HepG2 (cell line): ENCODE data around the gene PGC. TPM values are rescaled to one million over a fixed set of nuclear protein-coding genes. Genes with fewer than 3 reads are reported as not detected.

Source experiments
- FOXA3 ChIP-seq: IDR thresholded peaks from 2 replicates; pipeline ENCODE4 v1.6.1; 2016; ENCODE audit warnings: missing genetic modification reagents, missing compliant biosample characterization
- GLI4 ChIP-seq: sonication (generic); formaldehyde crosslinking; IDR thresholded peaks from 2 replicates; pipeline ENCODE4 v1.5.1; 2020; ENCODE audit warnings: missing genetic modification reagents, mild to moderate bottlenecking, moderate library complexity, borderline replicate concordance
- HNRNPL ChIP-seq: fragments of 200-400 bp; formaldehyde crosslinking; IDR thresholded peaks from 2 replicates; pipeline ENCODE4 v1.6.1; 2017; ENCODE audit warnings: mild to moderate bottlenecking, low read depth, low read length
- HOXA9 ChIP-seq: sonication (generic); formaldehyde crosslinking; IDR thresholded peaks from 2 replicates; pipeline ENCODE4 v1.8.1; 2022; ENCODE audit warnings: missing genetic modification reagents, mild to moderate bottlenecking, moderate library complexity, borderline replicate concordance
- MAFG ChIP-seq: sonication (generic); formaldehyde crosslinking; IDR thresholded peaks from 2 replicates; pipeline ENCODE4 v1.5.1; 2020; ENCODE audit warnings: mild to moderate bottlenecking, missing genetic modification reagents
- PRDM10 ChIP-seq: sonication (generic); formaldehyde crosslinking; IDR thresholded peaks from 2 replicates; pipeline ENCODE4 v1.4.0; 2020; ENCODE audit warnings: low read depth, missing genetic modification reagents
- RAD21 ChIP-seq: fragments of 450-650 bp; formaldehyde crosslinking; IDR thresholded peaks from 2 replicates; pipeline ENCODE4 v1.5.0; 2020; ENCODE audit warnings: mild to moderate bottlenecking
- RBFOX2 ChIP-seq: fragments of 200-400 bp; formaldehyde crosslinking; IDR thresholded peaks from 2 replicates; pipeline ENCODE4 v1.6.1; 2017; ENCODE audit warnings: low read depth, mild to moderate bottlenecking, low read length
- RFX3 ChIP-seq: IDR thresholded peaks from 2 replicates; pipeline ENCODE4 v1.6.1; 2016; ENCODE audit warnings: missing biosample characterization, missing genetic modification reagents
- SOX13 ChIP-seq, 3 experiments: fragments of 450-650 bp in 1 of 3; sonication (generic) in 1 of 3; formaldehyde crosslinking in 1 of 3; IDR thresholded peaks in 2 of 3; conservative IDR thresholded peaks in 1 of 3; 2 replicates each; pipeline versions ENCODE4 v1.5.0 to v1.6.1; 2016 to 2020; ENCODE audit warnings: antibody characterized with exemption in 1 of 3, mild to moderate bottlenecking in 1 of 3, missing compliant biosample characterization in 1 of 3, missing genetic modification reagents in 1 of 3, moderate library complexity in 1 of 3
- STAT6 ChIP-seq: sonication (generic); formaldehyde crosslinking; IDR thresholded peaks from 2 replicates; pipeline ENCODE4 v1.4.0; 2020; ENCODE audit warnings: missing genetic modification reagents, mild to moderate bottlenecking, borderline replicate concordance
- ZNF17 ChIP-seq: sonication (generic); formaldehyde crosslinking; IDR thresholded peaks from 2 replicates; pipeline ENCODE4 v1.5.0; 2020; ENCODE audit warnings: mild to moderate bottlenecking, missing genetic modification reagents
- ZNF274 ChIP-seq: sonication (generic); formaldehyde crosslinking; IDR thresholded peaks from 2 replicates; pipeline ENCODE4 v1.5.1; 2020; ENCODE audit warnings: mild to moderate bottlenecking, missing genetic modification reagents
- ZNF562 ChIP-seq: sonication (generic); formaldehyde crosslinking; IDR thresholded peaks from 2 replicates; pipeline ENCODE4 v1.8.0; 2022; ENCODE audit warnings: missing genetic modification reagents, borderline replicate concordance
- ZNF776 ChIP-seq: sonication (generic); formaldehyde crosslinking; IDR thresholded peaks from 2 replicates; pipeline ENCODE4 v1.4.0; 2020; ENCODE audit warnings: mild to moderate bottlenecking, missing genetic modification reagents
- ZNF83 ChIP-seq: sonication (generic); formaldehyde crosslinking; IDR thresholded peaks from 2 replicates; pipeline ENCODE4 v1.4.0; 2020; ENCODE audit warnings: missing genetic modification reagents, mild to moderate bottlenecking, borderline replicate concordance
- polyA plus RNA-seq, 8 experiments: library from polyadenylated mRNA; depleted of rRNA in 3 of 8; stranded (reverse) in 7 of 8; unstranded in 1 of 8; fragments of >200 nt; fragmentation: Illumina TruSeq in 4 of 8; extraction: Trizol in 4 of 8; gene quantifications; 2 replicates each; pipeline versions ENCODE4 v1.2.1 to v1.2.3, GENCODE V29; 2011 to 2016; ENCODE audit warnings: low read depth in 4 of 8, missing spikeins in 1 of 8, mixed read lengths in 1 of 8; ENCODE audit not compliant: insufficient read depth in 1 of 8
- total RNA-seq, 5 experiments: library from RNA; depleted of rRNA; stranded (reverse); fragments of >200 nt; fragmentation: Illumina TruSeq; extraction: Trizol; gene quantifications; 2 replicates each; pipeline ENCODE4 v1.2.3, GENCODE V29; 2016; ENCODE audit warnings: low read depth in 1 of 5
- TF ChIP-seq, protein P1 (sequence below): sonication (generic); formaldehyde crosslinking; IDR thresholded peaks from 2 replicates; pipeline ENCODE4 v1.5.1; 2020; ENCODE audit warnings: missing genetic modification reagents, mild to moderate bottlenecking, borderline replicate concordance
- TF ChIP-seq, protein P2 (sequence below): sonication (generic); formaldehyde crosslinking; IDR thresholded peaks from 2 replicates; pipeline ENCODE4 v1.8.0; 2022; ENCODE audit warnings: mild to moderate bottlenecking, missing genetic modification reagents

Gene PGC
- total and polyA plus RNA-seq, 2 of the 13 experiments (the other 11 are each of a cell fraction or from before 2014, with no cell fraction given) = 426 to 502 TPM

DNA sequence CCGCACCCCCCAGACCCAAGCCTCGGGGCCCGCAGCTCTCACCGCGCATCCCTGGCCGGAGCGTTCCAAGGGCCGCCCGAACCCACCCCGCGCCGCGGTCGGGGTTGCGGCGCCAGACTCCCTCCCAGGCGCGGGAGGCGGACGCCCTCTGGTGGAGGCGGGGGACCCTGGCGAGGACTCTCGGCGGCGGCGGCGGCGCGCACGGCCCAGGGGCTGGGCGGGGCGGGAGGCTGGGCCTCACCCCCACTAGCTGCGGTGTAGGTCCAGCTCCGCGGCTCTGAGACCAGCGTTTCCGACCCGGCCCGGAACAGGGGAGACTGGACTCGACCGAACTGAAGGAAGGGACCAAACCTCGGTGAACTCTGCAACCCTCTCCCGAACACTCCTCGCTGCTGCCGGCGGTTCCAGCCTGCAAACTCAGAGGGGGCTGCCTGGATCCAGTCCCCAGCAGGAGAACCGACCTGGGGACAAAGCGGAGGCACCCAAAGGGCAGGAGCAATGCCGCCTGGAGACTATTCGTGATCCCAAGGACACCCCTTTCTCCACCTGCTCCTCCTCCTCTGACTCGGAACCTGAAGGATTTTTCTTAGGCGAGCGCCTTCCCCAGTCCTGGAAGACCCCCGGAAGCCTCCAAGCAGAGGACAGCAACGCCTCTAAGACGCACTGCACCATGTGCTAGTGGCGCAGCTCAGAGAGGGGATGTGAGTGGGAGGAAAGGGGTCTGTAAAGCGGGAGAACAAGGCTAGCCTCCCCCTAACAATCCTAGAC, 39.4 kb upstream of the PGC start (continued):
- TF ChIP-seq HNRNPL (peak; percentile 18; the same call in 1 of the 2 replicates), ZNF83 (CRISPR knock-in tag) (no peak), STAT6 (CRISPR knock-in tag) (no peak), GLI4 (CRISPR knock-in tag) (peak; percentile 90; the same call in 1 of the 2 replicates), ZNF17 (CRISPR knock-in tag) (no peak), RAD21 (CRISPR knock-in tag) (peak; percentile 97), ZNF274 (peak; percentile 14; the same call in 1 of the 2 replicates), FOXA3 (CRISPR knock-in tag) (peak; percentile 40; the same call in 1 of the 2 replicates), PRDM10 (CRISPR knock-in tag) (no peak), HOXA9 (peak; percentile 43; the same call in 1 of the 2 replicates), ZNF776 (CRISPR knock-in tag) (no peak; the same call in 1 of the 2 replicates), MAFG (no peak), ZNF562 (CRISPR knock-in tag) (no peak), SOX13 (IDR thresholded peaks at IDR 0.05) (no peak), SOX13 (CRISPR knock-in tag; conservative IDR thresholded peaks at IDR 0.05 in 1 of 2, IDR thresholded peaks at IDR 0.05 in 1 of 2) (peak in 1 of 2 experiments; percentile 30; a peak in 1 of 4 replicates), RFX3 (CRISPR knock-in tag) (no peak), RBFOX2 (peak; percentile 86)
- TF ChIP-seq, protein P1, sequence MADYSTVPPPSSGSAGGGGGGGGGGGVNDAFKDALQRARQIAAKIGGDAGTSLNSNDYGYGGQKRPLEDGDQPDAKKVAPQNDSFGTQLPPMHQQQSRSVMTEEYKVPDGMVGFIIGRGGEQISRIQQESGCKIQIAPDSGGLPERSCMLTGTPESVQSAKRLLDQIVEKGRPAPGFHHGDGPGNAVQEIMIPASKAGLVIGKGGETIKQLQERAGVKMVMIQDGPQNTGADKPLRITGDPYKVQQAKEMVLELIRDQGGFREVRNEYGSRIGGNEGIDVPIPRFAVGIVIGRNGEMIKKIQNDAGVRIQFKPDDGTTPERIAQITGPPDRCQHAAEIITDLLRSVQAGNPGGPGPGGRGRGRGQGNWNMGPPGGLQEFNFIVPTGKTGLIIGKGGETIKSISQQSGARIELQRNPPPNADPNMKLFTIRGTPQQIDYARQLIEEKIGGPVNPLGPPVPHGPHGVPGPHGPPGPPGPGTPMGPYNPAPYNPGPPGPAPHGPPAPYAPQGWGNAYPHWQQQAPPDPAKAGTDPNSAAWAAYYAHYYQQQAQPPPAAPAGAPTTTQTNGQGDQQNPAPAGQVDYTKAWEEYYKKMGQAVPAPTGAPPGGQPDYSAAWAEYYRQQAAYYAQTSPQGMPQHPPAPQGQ (CRISPR knock-in tag) = 0 out of 2 replicates have a peak, but pooled peaks have one; percentile 20
- TF ChIP-seq, protein P2, sequence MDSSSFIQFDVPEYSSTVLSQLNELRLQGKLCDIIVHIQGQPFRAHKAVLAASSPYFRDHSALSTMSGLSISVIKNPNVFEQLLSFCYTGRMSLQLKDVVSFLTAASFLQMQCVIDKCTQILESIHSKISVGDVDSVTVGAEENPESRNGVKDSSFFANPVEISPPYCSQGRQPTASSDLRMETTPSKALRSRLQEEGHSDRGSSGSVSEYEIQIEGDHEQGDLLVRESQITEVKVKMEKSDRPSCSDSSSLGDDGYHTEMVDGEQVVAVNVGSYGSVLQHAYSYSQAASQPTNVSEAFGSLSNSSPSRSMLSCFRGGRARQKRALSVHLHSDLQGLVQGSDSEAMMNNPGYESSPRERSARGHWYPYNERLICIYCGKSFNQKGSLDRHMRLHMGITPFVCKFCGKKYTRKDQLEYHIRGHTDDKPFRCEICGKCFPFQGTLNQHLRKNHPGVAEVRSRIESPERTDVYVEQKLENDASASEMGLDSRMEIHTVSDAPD (CRISPR knock-in tag) = peak; percentile 35; the same call in 1 of the 2 replicates
